Stimulated activated CD4-positive, alpha-beta T cell treated with anti-CD3 and anti-CD28 coated beads, Interleukin-4, amount 100 ng/mL, for 48 hours (primary cell): ENCODE measurements around the gene ANKRD44.

Source experiments
- DNase-seq, 2 donors: peaks; one replicate each; pipeline ENCODE4 v3.0.0-alpha.2; 2020; ENCODE audit warnings: low read depth in 2 of 2

The ANKRD44 gene

GRCh38 chr2:196957881-196958525, 352.6 kb downstream of the ANKRD44 start:
- DNase-seq, result no peak

DNA sequence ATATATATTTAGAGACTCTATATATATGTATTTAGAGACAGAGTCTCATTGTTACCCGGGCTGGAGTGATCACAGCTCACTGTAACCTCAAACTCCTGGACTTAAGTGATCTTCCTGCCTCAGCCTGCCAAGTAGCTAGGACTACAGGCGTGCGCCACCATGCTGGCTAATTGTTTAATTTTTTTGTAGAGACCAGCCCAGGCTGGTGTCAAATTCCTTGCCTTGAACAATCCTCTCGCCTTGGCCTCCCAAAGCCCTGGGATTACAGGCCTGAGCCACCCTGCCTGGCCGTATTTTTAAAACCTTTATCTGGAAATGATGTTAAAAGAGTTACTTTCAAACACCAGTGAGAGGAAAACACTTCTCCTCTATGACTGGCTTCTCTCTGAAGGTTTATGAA, 353.1 kb downstream of the ANKRD44 start:
- no peak for DNase-seq

DNA sequence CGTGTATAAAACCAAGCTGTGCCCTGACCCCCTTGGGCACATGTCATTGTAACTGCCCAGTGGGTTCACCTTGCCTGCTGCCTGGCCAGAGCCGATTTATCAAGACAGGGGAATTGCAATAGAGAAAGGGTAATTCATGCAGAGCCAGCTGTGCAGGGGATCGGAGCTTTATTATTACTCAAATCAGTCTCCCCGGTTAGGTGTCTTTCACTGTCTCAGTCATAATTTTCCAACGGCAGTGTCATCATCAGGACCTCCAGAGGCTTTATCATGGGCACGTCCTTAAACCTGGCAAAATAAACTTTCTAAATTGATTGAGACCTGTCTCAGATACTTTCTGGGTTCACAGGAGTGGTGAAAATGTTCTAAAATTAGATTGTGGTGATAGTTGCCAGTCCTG, 354.5 kb downstream of the ANKRD44 start:
- DNase-seq, result no peak

- no peak for DNase-seq
Observed at GRCh38 chr2:196955036-196955435, 355.5 kb downstream of the ANKRD44 start.

DNA sequence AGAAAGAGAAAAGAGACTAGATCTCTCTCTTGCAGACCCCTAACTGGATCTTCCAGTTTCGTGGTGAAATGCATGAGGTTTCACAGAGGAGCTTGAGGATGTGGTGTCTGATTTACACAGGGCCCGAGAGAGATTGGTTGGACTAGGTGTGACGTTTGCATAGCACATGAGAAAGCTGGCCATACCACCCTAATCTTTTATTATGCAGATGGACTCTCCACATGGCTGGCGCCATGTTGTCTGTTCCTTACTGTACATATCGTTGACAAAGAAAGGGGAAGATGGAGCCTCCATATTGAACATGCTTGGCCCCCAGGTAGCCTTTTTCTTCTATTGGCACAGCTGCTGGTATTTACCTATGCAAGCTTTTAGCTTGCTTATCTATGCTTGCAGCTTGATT, 356.6 kb downstream of the ANKRD44 start:
- DNase-seq, result no peak

DNA sequence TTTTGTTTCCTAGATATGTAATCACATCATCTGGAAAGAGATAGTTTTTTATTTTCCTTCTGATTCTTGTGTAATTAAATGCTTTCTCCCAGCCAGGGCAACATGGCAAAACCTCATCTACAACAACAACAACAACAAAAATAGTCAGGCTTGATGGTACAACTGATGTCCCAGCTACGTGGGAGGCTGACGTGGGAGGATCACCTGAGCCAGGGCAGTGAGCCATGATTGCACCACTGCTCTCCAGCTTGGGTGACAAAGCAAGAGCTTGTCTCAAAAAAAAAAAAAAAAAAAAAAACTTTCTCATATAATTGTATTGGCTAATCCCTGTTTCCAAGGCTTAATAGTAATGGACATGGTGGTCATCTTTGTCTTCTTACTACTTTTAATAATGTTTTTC, 357.6 kb downstream of the ANKRD44 start:
- no peak for DNase-seq

DNA sequence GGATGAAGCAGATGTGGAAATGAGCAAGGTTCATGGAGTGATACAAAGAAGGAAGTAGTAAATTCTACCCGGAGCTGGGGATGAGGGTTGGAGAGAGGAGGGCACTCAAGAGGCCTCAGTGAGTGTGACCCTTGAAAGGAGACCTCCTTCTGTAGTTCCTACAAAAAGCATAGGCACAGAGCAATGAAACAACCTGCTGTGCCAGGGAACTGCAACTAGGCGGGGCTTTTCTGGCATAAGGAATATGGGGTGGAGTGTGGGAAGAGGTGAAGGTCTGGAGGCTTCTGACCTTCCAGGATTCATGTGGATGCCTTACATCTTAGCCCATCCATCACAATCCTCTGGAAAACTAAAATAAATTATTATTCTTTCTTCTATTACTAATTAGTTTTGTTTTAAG, 358.6 kb downstream of the ANKRD44 start:
- no peak for DNase-seq

DNA sequence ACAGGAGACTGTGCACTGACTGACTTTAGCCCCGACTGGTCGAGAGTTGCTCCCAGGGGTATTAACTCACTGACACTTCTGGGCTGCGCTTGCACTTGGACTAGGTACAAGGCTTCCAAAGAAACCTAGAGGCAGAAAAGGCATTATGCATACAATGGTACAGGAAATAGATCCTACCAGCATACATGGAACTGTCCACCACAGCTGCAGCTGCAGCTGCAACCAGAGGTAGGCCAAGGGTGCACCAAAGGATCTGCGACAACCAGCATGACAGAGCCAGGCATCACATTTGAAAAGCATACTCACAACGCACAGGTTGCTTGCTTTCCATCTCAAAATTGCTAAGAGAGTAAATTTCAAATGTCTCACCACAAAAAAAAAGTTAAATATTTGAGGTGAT, 361.5 kb downstream of the ANKRD44 start:
- DNase-seq, result no peak

- no peak for DNase-seq
Observed at GRCh38 chr2:196944570-196944969, 366.0 kb downstream of the ANKRD44 start.

DNA sequence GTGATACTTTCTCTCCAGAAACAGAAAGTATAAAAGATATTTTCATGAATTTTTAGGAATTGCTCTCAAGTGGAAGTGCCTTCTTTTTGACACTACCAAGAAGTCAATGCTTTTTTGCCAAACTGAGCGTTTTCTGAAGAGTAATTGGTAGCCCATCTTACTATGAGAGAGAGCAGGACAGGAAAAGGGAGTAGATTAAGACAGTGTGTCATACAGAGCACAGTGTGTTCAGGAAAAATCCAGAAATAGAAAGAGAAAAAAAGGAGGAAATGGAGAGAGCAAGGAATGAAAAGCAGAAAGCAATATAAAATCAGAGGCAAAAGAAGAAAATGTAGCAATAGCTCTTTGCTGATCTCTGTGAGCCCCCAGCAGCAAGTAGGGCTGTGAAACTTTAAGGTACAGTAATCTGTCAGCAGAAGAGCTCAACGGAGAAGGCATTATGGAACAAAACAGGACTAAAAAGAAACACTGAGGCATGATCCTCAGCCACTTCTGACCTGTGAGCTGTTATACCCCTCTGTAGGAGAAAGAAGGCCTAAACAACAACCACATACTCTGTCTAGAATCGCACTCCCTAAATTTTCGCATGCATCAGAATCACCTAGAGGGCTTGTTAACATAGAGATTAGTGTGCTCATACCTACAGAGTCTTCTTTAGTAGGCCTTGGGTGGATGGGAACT, 369.0 kb downstream of the ANKRD44 start:
- DNase-seq, result no peak

- DNase-seq, result no peak
Observed at GRCh38 chr2:196939371-196939770, 371.2 kb downstream of the ANKRD44 start.
